Stimulated activated naive B cell treated with anti-CD40 and anti-IgM and Interleukin-4, amounts not matched to agents 10 μg/mL and 1 μg/mL and 100 μg/mL, for 72 hours (primary cell): ENCODE data around the gene ESD.
"Not testable (repeated sequence)": the region's sequence is repeated elsewhere in the genome, so short reads cannot be mapped to it uniquely, and the experiment has no call there.

ENCODE experiments used
- ATAC-seq, 2 donors: fragments of 150-1000 bp; cut with Tn5 transposase; replicated peaks; 2 replicates each; pipeline ENCODE4 v1.10.0; 2021; ENCODE audit warnings: moderate library complexity in 1 of 2
- DNase-seq: peaks from one replicate; pipeline ENCODE4 v3.0.0; 2021
- H3K27ac Mint-ChIP-seq: one replicate; pipeline ENCODE4 v1.8.0; 2022; ENCODE audit warnings: mild to moderate bottlenecking, mixed read lengths
- H3K27me3 Mint-ChIP-seq, 2 donors: one replicate each; pipeline ENCODE4 v1.8.0; 2022; ENCODE audit warnings: mixed read lengths in 2 of 2
- H3K36me3 Mint-ChIP-seq, 2 donors: one replicate each; pipeline ENCODE4 v1.8.0; 2022; ENCODE audit warnings: mixed read lengths in 2 of 2, mild to moderate bottlenecking in 1 of 2
- H3K4me1 Mint-ChIP-seq, 2 donors: one replicate each; pipeline ENCODE4 v1.8.0; 2022; ENCODE audit warnings: mixed read lengths in 2 of 2, mild to moderate bottlenecking in 1 of 2
- H3K4me3 Mint-ChIP-seq, 2 donors: one replicate each; pipeline ENCODE4 v1.8.0; 2022; ENCODE audit warnings: mild to moderate bottlenecking in 2 of 2, mixed read lengths in 2 of 2, moderate library complexity in 1 of 2
- H3K9me3 Mint-ChIP-seq, 2 donors: one replicate each; pipeline ENCODE4 v1.8.0; 2022; ENCODE audit warnings: mixed read lengths in 2 of 2, mild to moderate bottlenecking in 1 of 2

ESD gene

DNA sequence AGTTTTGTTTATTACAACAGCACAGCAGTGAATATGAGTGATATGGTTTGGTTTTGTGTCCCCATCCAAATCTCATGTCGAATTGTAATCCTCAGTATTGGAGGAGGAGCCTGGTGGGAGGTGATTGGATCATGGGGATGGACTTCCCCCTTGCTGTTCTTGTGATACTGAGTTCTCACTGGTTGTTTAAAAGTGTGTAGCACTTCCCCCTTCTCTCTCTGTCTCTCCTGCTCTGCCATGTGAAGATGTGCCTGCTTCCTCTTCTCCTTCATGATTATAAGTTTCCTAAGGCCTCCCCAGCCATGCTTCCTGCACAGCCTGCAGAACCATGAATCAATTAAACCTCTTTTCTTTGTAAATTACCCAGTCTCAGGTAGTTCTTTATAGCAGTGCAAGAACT is 8.0 kb upstream of the ESD start:
- H3K27me3 Mint-ChIP-seq, ATAC-seq, H3K4me3 Mint-ChIP-seq, H3K4me1 Mint-ChIP-seq, H3K27ac Mint-ChIP-seq, H3K9me3 Mint-ChIP-seq, DNase-seq, H3K36me3 Mint-ChIP-seq: not testable (repeated sequence)

DNA sequence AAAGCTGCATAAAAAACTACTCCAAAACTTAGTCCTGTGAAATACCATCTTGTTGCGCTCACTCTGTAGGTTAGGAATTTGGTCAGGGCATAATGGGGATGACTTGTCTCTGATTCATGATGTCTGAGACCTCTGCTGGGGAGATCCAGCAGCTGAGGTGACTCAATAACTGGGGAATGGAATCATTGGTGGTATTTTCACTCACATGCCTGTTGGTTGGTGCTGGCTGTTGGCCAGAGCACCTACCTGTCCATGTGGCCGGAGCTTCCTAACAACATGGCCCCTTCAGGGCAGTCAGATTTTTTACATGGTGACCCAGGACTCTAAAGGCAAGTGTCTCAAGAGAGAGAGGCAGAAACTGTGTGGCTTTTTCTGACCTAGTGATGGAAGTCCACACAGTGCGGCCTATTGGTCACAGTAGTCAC is 7.4 kb upstream of the ESD start:
- Mint-ChIP-seq H3K9me3 (peaks cover 2 to 7% of the 10 kb centered on the region in 2 donors), H3K36me3 (peaks cover 2 to 4% of the 10 kb centered on the region in 2 donors), H3K27me3 (peaks cover 7 to 8% of the 10 kb centered on the region in 2 donors), H3K4me3 (no peak overlapping the region), H3K4me1 (no peaks in the 10 kb centered on the region), H3K27ac (no peak overlapping the region)
- DNase-seq (no peak), ATAC-seq (no peak)

DNA sequence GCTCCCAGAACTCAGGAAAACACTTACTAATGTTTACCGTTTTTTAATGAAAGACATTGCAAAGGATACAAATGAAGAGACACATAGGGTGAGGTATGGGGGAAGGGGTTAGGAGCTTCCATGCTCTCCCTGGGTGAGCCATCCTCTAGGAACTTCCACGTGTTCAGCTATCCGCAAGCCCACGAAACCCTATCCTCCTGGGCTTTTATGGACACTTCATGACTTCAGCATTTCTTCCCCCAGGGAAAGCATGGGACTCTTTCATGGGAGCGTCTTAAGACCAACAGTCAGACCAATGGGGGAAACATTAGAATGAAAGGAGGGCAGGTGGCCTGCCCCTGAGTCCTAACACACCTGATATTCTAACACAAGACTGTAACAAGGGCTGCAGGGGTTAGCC is 6.6 kb upstream of the ESD start:
- H3K27ac Mint-ChIP-seq = no peak overlapping the region
- peaks cover 2 to 7% of the 10 kb centered on the region in 2 donors for H3K9me3 Mint-ChIP-seq
- no peak overlapping the region for H3K4me3 Mint-ChIP-seq
- H3K4me1 Mint-ChIP-seq = no peaks in the 10 kb centered on the region
- ATAC-seq = no peak
- DNase-seq = no peak
- peaks cover 7 to 8% of the 10 kb centered on the region in 2 donors for H3K27me3 Mint-ChIP-seq
- peaks cover 2 to 4% of the 10 kb centered on the region in 2 donors for H3K36me3 Mint-ChIP-seq

DNA sequence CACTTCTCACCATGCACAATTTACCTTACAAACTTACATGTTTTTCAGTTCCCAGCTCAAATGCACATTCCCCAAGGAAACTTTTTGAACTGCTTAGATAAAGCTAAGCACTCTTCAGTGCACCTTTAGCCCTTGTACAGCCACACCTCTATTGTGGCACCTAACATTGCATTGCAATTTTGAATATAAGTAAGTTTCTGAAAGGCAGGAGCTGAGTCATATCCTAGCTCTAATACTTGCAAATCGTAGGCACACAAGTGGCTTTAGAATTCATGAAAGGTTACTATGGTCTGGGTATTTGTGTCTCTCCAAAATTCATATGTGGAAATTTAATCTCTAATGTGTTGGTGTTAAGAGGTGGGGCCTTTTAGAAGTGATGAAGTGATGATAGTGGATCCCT is 4.9 kb upstream of the ESD start:
- ATAC-seq = no peak
- Mint-ChIP-seq H3K27me3 (no peaks in the 10 kb centered on the region), H3K9me3 (peaks cover 2 to 7% of the 10 kb centered on the region in 2 donors), H3K4me3 (no peak overlapping the region), H3K36me3 (peaks cover 2 to 4% of the 10 kb centered on the region in 2 donors), H3K4me1 (peaks cover 5 to 9% of the 10 kb centered on the region in 2 donors), H3K27ac (no peak overlapping the region)
- no peak for DNase-seq

DNA sequence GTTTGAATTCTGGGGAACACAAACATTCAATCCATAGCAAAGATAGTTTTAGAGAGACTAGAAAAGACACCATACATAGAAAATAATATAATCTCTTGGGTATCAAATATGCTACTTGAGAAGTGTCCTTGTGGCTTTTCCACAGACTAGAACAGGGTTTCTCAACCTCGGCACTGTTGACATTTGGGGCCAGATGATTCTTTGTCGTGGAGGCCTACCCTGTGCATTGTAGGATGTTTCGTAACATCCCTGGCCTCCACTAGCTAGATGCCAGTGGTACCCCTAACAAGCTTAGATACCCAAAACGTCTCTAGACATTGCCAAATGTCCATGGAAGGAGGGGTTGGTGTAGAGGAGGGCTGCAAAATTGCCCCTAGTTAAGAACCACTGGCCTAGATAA is 2.2 kb upstream of the ESD start:
- H3K36me3 Mint-ChIP-seq = peaks cover 8 to 12% of the 10 kb centered on the region in 2 donors
- no peaks in the 10 kb centered on the region for H3K9me3 Mint-ChIP-seq
- H3K4me3 Mint-ChIP-seq = no peak overlapping the region
- H3K27me3 Mint-ChIP-seq = no peaks in the 10 kb centered on the region
- H3K27ac Mint-ChIP-seq = no peak overlapping the region
- ATAC-seq (no peak), DNase-seq (no peak)
- peaks cover 14 to 25% of the 10 kb centered on the region in 2 donors for H3K4me1 Mint-ChIP-seq

DNA sequence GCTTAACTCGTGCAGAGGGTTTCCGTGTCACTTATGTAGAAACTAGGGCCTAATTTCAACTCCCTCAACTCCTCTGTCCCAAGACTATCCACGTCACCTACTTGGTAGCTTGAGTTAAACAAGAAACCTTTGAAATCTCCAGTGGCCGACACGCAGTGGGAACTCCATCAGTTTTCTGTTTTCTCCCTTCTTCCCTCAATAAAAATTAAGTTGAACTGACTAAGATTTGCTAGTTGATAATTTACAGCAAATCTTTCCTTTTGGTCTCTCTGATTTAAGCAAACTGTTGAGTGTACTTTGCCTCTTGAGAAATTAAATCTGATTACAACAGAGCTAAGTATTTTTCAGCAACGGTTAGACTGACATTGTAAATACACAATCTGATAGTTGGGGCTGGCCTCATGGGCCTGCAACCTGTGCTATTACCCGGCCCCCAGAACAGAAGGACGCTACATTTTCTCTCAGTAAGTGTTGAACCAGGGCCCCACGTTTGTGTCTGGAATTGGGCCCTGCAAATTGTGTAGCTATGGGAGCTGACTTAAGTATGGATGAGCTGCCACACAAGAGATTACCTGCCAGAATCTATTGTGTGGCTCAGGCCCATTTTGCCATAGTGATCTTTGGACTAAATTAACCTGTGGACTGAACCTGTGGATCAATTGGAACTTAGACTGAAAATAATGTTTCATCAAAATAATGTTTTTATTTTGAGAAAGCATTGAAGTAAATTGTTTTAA is 708 bp upstream of the ESD start:
- no peak for DNase-seq

DNA sequence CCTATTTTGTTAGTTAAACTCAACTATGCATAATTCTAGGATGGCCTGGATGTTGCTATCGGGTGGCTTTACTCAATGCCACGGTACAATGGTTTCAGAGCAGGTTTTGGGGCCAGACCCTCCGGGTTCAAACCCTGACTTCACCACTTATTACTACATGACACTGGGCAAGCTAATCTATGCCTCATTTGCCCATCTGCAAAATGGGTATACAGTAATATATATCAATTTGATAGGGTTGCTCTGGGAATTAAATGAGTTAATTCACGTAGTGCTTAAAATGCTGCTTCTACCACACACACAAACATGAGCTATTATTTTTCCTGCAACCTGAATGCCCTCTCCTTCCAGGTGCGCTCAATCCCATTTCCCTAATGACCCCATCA is 839 bp downstream of the ESD start:
- Mint-ChIP-seq H3K27ac (peak overlapping the region; percentile 99), H3K4me3 (peak overlapping the region; percentile 97 to 98), H3K36me3 (peaks cover 11 to 16% of the 10 kb centered on the region in 2 donors), H3K9me3 (no peaks in the 10 kb centered on the region), H3K27me3 (no peaks in the 10 kb centered on the region), H3K4me1 (peaks cover 16 to 31% of the 10 kb centered on the region in 2 donors)
- no peak for ATAC-seq
- DNase-seq = no peak

More for the DNA sequence above, 708 bp upstream of the ESD start:
- Mint-ChIP-seq H3K9me3 (no peaks in the 10 kb centered on the region), H3K27me3 (no peaks in the 10 kb centered on the region), H3K4me1 (peaks cover 16 to 31% of the 10 kb centered on the region in 2 donors), H3K36me3 (peaks cover 11 to 16% of the 10 kb centered on the region in 2 donors), H3K4me3 (peak overlapping the region; percentile 97 to 98), H3K27ac (peak overlapping the region; percentile 99)
- ATAC-seq = no peak

DNA sequence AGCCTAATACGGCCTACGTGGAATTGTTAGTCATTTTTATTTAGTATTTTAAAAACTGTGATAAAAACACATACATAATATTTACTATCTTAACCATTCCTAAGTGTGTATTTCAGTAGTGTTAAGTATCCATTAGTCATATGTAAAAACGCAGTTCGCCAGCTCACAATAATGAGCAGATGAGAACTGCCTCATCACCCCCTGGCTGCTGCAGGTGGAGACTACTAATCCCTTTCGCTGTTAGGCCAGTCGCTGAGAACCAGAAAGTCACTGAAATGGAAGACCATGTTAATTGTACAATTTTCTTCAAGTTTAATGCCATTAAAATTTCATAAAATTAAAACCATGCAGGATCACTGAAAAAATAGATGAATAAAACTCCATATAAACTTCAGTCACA is 1.6 kb downstream of the ESD start:
- H3K4me3 Mint-ChIP-seq = peak overlapping the region in 1 of 2 donors; percentile 44

DNA sequence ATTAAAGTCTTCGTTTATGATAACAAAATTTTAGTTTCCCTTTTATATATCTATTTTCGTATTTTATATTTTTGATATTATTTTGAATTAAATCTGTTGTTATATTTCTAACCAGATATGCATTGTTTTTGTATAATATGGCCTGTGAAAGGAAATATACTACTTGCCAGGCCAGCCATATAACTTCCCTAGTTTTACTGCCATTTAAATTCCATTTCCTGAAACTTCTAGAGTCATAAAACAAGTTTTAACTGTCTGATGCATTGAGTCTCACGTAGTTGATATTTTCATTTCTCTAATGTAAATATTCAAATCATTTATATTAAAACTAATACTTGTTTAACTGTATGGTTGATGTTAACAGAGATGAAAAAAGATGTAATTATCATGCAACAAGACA is 13.5 kb downstream of the ESD start:
- DNase-seq = no peak
- H3K36me3 Mint-ChIP-seq = peaks cover 12 to 44% of the 10 kb centered on the region in 2 donors
- H3K4me3 Mint-ChIP-seq = no peak overlapping the region
- ATAC-seq = no peak
- peaks cover 1 to 6% of the 10 kb centered on the region in 2 donors for H3K4me1 Mint-ChIP-seq
- no peak overlapping the region for H3K27ac Mint-ChIP-seq
- H3K27me3 Mint-ChIP-seq = no peaks in the 10 kb centered on the region
- no peaks in the 10 kb centered on the region for H3K9me3 Mint-ChIP-seq

More for the DNA sequence above, 1.6 kb downstream of the ESD start:
- ATAC-seq (no peak), DNase-seq (no peak)
- Mint-ChIP-seq H3K9me3 (no peaks in the 10 kb centered on the region), H3K4me1 (peaks cover 17 to 31% of the 10 kb centered on the region in 2 donors), H3K27ac (no peak overlapping the region), H3K27me3 (no peaks in the 10 kb centered on the region), H3K36me3 (peaks cover 17 to 23% of the 10 kb centered on the region in 2 donors)

DNA sequence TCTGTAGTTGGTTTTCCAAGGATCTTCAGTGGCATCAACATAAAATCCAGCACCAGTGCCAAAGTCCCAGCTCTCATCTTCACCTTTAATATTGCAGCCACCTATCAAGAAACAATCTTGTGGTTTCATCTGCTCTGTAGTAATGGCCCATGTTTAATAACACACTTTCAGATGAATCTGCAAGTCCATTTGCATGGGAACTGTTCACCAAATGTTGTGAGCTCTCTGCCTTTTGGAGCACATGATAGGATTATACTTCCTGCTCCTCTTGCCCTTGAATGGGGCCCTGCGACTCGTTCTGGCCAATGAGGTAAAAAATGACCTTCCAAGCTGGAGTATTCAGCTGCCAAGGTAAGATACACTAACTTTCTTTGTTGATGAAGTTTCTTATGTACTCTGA is 14.3 kb downstream of the ESD start:
- Mint-ChIP-seq H3K27ac (no peak overlapping the region), H3K4me1 (peaks cover 0 to 1% of the 10 kb centered on the region in 2 donors), H3K4me3 (no peak overlapping the region), H3K36me3 (peaks cover 9 to 40% of the 10 kb centered on the region in 2 donors), H3K9me3 (no peaks in the 10 kb centered on the region), H3K27me3 (no peaks in the 10 kb centered on the region)
- DNase-seq (no peak), ATAC-seq (no peak)

DNA sequence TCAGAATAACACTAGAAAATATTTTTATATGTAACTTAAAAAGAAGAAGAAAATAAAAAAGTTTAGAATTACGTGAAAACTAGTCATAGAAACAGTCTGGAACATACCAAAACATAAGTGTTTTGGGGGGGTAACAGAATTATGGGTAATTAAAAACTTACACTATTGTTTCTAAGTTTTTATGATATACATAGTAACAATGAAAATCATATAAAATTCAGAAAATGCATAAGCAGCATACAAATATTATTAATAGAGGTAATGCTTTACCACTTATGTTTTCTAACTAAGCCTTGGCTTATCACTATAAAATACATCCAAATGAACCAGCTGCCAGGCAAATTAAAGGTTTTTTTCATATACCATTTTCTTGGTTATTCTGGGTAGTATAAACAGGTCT is 14.9 kb downstream of the ESD start:
- Mint-ChIP-seq H3K27me3 (no peaks in the 10 kb centered on the region), H3K36me3 (peaks cover 9 to 37% of the 10 kb centered on the region in 2 donors), H3K27ac (no peak overlapping the region), H3K4me1 (peaks cover 0 to 1% of the 10 kb centered on the region in 2 donors), H3K4me3 (no peak overlapping the region), H3K9me3 (no peaks in the 10 kb centered on the region)
- DNase-seq (no peak), ATAC-seq (no peak)

DNA sequence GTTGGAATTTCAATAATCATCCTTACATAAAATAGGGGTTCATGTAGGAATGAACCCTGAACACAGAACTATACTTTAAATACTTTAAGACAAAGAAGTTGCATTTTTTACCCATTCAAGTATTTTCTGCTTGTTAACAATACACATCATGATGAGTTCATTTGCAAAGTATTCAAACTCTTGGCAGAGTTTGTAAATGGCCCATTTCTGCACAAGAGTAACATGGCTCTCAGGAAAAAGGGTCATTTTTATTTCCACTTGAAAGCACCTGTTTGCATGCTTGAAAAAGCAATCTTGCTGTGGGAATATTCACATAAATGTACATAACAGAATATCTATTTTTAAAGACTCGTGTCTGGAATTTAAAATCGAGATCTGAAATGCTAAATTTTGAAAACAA is 18.1 kb downstream of the ESD start:
- H3K9me3 Mint-ChIP-seq = no peaks in the 10 kb centered on the region
- ATAC-seq (no peak), DNase-seq (no peak)
- H3K27me3 Mint-ChIP-seq = no peaks in the 10 kb centered on the region
- H3K36me3 Mint-ChIP-seq = peaks cover 21 to 45% of the 10 kb centered on the region in 2 donors
- no peak overlapping the region for H3K27ac Mint-ChIP-seq
- peaks cover 0 to 1% of the 10 kb centered on the region in 2 donors for H3K4me1 Mint-ChIP-seq
- H3K4me3 Mint-ChIP-seq = no peak overlapping the region

DNA sequence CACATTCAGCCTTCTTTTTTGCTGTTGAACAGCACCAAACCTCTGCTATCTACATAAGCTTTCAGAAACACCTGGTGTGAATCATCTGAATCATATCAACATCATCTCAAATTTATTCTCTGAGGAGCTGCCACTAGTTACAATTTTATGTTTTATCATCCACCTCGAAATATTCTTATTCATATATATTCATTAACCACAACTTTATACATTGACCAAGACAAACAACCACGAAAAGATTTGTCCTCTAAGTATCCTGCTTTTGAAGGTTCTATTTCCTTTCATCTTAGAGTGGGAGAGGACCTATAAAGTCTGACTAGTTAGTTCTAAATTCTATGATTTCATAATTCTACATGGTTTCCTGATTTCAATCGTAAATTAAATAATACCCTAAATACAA is 18.9 kb downstream of the ESD start:
- Mint-ChIP-seq H3K36me3 (peaks cover 27 to 50% of the 10 kb centered on the region in 2 donors), H3K4me1 (peaks cover 0 to 1% of the 10 kb centered on the region in 2 donors), H3K4me3 (no peak overlapping the region)

DNA sequence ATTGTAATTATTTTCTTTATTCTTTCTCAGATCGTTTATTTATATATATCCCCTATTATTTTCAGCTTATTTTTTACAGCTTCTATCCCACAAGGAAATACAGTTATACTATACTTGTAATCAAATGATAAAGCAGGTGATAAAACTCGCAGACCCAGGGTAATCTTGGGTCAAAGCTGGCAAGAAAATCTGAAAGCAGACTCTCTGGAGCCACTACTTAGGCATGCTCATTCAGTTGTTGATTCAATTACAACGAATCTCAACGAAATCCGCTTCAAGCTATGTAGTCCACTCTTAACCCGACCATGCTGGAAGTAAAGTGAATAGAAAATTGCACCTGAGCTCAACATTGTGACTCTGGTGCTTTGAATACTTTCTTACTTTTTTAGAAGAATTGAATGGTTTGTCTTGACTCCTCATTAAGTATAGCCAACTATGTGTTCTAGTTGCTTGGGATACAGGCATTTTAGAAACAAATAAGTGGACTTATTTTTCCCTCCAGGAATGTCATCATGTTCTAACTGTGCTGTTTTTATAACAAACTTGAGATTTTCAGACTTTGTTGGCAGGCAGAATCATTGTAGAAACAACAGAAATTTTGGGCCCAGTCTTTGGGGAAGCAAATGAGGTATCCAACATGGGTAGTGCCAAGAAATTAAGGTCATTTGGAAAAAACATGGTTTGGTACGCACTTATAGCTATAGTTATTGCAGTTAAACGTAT is 21.4 kb downstream of the ESD start:
- H3K27ac Mint-ChIP-seq = no peak overlapping the region
- H3K9me3 Mint-ChIP-seq = no peaks in the 10 kb centered on the region

More for the DNA sequence above, 18.9 kb downstream of the ESD start:
- Mint-ChIP-seq H3K27ac (no peak overlapping the region), H3K27me3 (no peaks in the 10 kb centered on the region), H3K9me3 (no peaks in the 10 kb centered on the region)
- ATAC-seq (no peak), DNase-seq (no peak)

DNA sequence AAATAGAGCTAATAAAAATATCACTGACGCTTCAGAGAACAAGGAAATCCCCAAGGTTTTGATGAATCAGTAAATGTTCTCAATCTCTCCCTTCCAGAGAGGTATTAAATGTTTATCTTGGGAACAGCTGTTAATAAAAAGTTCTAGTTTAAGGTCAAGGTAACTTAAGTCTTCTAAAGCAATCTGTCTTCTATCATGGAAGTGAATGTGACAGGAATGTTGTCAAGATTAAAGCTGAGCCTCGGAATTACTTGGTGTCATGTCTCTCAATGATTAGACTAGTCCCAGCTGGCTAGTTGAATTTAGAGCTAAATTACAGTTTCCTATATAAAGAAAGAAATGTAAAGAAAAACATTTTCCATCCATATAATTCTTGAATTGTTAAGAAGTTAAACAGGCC is 23.4 kb downstream of the ESD start:
- H3K27me3 Mint-ChIP-seq = no peaks in the 10 kb centered on the region
- H3K9me3 Mint-ChIP-seq = no peaks in the 10 kb centered on the region
- H3K4me3 Mint-ChIP-seq = no peak overlapping the region
- DNase-seq (no peak), ATAC-seq (no peak)
- H3K4me1 Mint-ChIP-seq = no peaks in the 10 kb centered on the region
- H3K36me3 Mint-ChIP-seq = peaks cover 48 to 67% of the 10 kb centered on the region in 2 donors
- H3K27ac Mint-ChIP-seq = no peak overlapping the region

More for the DNA sequence above, 21.4 kb downstream of the ESD start:
- H3K36me3 Mint-ChIP-seq = peaks cover 43 to 57% of the 10 kb centered on the region in 2 donors
- H3K27me3 Mint-ChIP-seq = no peaks in the 10 kb centered on the region
- DNase-seq (no peak), ATAC-seq (no peak)
- H3K4me3 Mint-ChIP-seq = no peak overlapping the region
- no peaks in the 10 kb centered on the region for H3K4me1 Mint-ChIP-seq
